Ecto neural progenitor cell (in vitro differentiated cells): ENCODE measurements around the gene RPS10.

Experiments used
- DNase-seq: peaks from one replicate; pipeline ENCODE4 v3.0.0-alpha.2; 2018; ENCODE audit warnings: low spot score

RPS10 gene

DNA sequence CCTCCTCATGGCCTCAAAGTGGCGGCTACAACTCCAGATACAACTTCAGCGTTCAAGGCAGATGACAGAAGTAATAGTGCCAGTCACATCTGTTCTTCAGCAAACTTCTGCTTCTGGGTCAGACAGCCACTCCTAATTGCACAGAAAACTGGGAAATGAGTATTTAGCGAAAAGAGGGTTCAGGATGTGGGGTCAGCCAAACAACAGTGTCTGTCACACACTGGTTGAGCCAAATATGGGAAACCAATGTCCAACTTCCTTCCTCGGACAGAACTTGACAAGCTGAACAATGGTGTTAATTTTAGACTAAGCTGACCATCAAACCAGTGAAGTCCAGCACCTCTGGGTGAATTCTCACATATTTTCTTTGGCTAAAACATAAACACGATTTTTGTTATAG is 55.5 kb downstream of the RPS10 start:
- no peak for DNase-seq

DNA sequence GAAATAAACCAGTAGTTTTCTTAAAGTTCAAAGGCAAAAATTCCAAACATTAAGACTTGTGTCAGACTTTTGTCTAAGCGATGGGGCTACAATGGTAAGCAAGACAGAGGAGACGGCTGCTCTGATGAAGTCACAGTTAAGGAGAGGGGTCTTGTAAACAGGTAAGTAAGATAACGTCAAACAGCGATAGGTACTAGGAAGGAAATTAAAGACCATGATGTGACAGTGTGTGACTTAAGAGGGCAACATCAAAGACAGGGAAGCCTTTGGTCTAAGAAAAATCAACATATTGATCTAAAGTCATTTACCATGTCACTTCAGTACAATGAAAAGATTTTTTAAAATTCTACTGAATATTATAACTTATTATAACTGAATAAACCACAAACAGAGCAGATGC is 56.5 kb downstream of the RPS10 start:
- no peak for DNase-seq
